Cerebellar cortex (tissue), 1 donor: ENCODE results near the gene MARCKS.

ENCODE experiments used
- DNase-seq: peaks from one replicate; pipeline ENCODE4 v3.0.0-alpha.2; 2015; ENCODE audit warnings: low spot score

MARCKS gene

GRCh38 chr6:113856625-113857555 is at the start of gene MARCKS:
Gene MARCKS (plus strand): TSS chr6:113857345. CDS start chr6:113857746, 401 bp downstream.
- peak; percentile 84 for DNase-seq

GRCh38 chr6:113809826-113810225 is 47.3 kb upstream of the MARCKS start:
- no peak for DNase-seq

- DNase-seq: no peak
Measured at GRCh38 chr6:113813142-113813541, 44.0 kb upstream of the MARCKS start.

- no peak for DNase-seq
Measured at GRCh38 chr6:113818578-113818977, 38.6 kb upstream of the MARCKS start.

GRCh38 chr6:113819169-113819830 is 37.8 kb upstream of the MARCKS start:
- DNase-seq: no peak

- DNase-seq: no peak
Measured at GRCh38 chr6:113820761-113821160, 36.4 kb upstream of the MARCKS start.

GRCh38 chr6:113821445-113821844 is 35.7 kb upstream of the MARCKS start:
- DNase-seq: no peak

GRCh38 chr6:113823916-113824315 is 33.2 kb upstream of the MARCKS start:
- DNase-seq: no peak

GRCh38 chr6:113824411-113824810 is 32.7 kb upstream of the MARCKS start:
- no peak for DNase-seq

- no peak for DNase-seq
Measured at GRCh38 chr6:113824866-113825265, 32.3 kb upstream of the MARCKS start.

GRCh38 chr6:113825781-113826180 is 31.4 kb upstream of the MARCKS start:
- DNase-seq: peak; percentile 33

GRCh38 chr6:113828984-113829695 is 28.0 kb upstream of the MARCKS start:
- no peak for DNase-seq

- DNase-seq: no peak
Measured at GRCh38 chr6:113829696-113830045, 27.5 kb upstream of the MARCKS start.

- no peak for DNase-seq
Measured at GRCh38 chr6:113830140-113830539, 27.0 kb upstream of the MARCKS start.

- DNase-seq: no peak
Measured at GRCh38 chr6:113833537-113833936, 23.6 kb upstream of the MARCKS start.

- no peak for DNase-seq
Measured at GRCh38 chr6:113837170-113837569, 20.0 kb upstream of the MARCKS start.

GRCh38 chr6:113842165-113842564 is 15.0 kb upstream of the MARCKS start:
- no peak for DNase-seq

- no peak for DNase-seq
Measured at GRCh38 chr6:113843500-113844073, 13.6 kb upstream of the MARCKS start.

- no peak for DNase-seq
Measured at GRCh38 chr6:113846577-113846976, 10.6 kb upstream of the MARCKS start.

GRCh38 chr6:113847447-113847846 is 9.7 kb upstream of the MARCKS start:
- no peak for DNase-seq

- DNase-seq: no peak
Measured at GRCh38 chr6:113848280-113848679, 8.9 kb upstream of the MARCKS start.

- no peak for DNase-seq
Measured at GRCh38 chr6:113848811-113849210, 8.3 kb upstream of the MARCKS start.
